ENCODE measurements around the gene FRAT1. TPM values are rescaled to one million over a fixed set of nuclear protein-coding genes. Genes with fewer than 3 reads are reported as not detected.

FRAT1 gene
- total RNA-seq, 4 donors from 2014 or later = 5.8 to 15.7 (median 10.3) TPM

GRCh38 chr10:97360705-97361536 lies 41.9 kb downstream of the FRAT1 start:
- H3K36me3 ChIP-seq = no peaks in the 10 kb centered on the region
- DNase-seq = no peak
- H3K27ac ChIP-seq = no peak overlapping the region
- H3K4me3 ChIP-seq = no peak overlapping the region
- WGBS, 2 donors (ENCODE audit: low coverage in 1 of 2) = 91 to 95% methylated on average over 4 to 11 of the region's 11 CpGs
- no peaks in the 10 kb centered on the region for H3K4me1 ChIP-seq
- H3K9me3 ChIP-seq = no peaks in the 10 kb centered on the region
- in situ Hi-C loops (cut with MboI; ENCODE audit: low pct_ligation_motif_present in 1 of 4, low pct_unique_long_range_greater_than_20kb in 1 of 4, low sequenced_read_pairs in 3 of 4) = loop anchor here in 1 of 4 donors (25.0 kb wide), 1 partner anchor 299 kb away; no protein-coding TSS in a partner anchor
- no peaks in the 10 kb centered on the region for H3K27me3 ChIP-seq
- no peak for TF ChIP-seq POLR2A (IDR thresholded peaks at IDR 0.05)
- no peak for TF ChIP-seq POLR2AphosphoS5 (IDR thresholded peaks at IDR 0.05)
- no peak for TF ChIP-seq CTCF (IDR thresholded peaks at IDR 0.05)
- no peak for TF ChIP-seq EP300 (IDR thresholded peaks at IDR 0.05; ENCODE audit: low read depth)
- intact Hi-C loops (cut with DNase I; ENCODE audit: low total_unique reads) = no loop called here

DNA sequence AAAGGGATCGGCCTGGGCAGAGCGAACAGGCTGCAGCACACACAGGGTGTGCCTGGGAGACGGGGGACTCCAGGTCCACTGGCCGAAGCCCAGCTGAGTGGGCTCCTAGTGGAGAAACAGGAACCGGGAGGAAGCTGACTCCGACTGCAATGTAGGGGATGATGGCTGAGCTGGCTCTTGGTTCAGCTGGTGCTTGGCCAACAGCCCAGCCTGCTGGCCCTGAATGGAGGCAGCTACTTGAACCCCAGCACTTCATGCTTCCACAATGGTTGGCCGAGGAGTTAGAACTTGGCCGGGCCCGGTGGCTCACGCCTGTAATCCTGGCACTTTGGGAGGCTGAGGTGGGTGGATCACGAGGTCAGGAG lies 42.4 kb downstream of the FRAT1 start:
- H3K4me1 ChIP-seq = no peaks in the 10 kb centered on the region
- no peaks in the 10 kb centered on the region for H3K9me3 ChIP-seq
- DNase-seq = no peak
- WGBS, 2 donors (ENCODE audit: low coverage in 1 of 2) = 85% methylated on average over 10 of the region's 11 CpGs; no CpG with 5 or more reads in 1 of the 2 donors
- no peaks in the 10 kb centered on the region for H3K27me3 ChIP-seq
- no peaks in the 10 kb centered on the region for H3K36me3 ChIP-seq
- intact Hi-C loops (cut with DNase I; ENCODE audit: low total_unique reads) (no loop called here), in situ Hi-C loops (cut with MboI; ENCODE audit: low pct_ligation_motif_present in 1 of 4, low pct_unique_long_range_greater_than_20kb in 1 of 4, low sequenced_read_pairs in 3 of 4) (loop anchor here in 1 of 4 donors (25.0 kb wide), 1 partner anchor 299 kb away; no protein-coding TSS in a partner anchor)
- H3K4me3 ChIP-seq = no peak overlapping the region
- H3K27ac ChIP-seq = no peak overlapping the region
- TF ChIP-seq POLR2AphosphoS5 (IDR thresholded peaks at IDR 0.05) (no peak), POLR2A (IDR thresholded peaks at IDR 0.05) (no peak), CTCF (IDR thresholded peaks at IDR 0.05) (no peak), EP300 (IDR thresholded peaks at IDR 0.05; ENCODE audit: low read depth) (no peak)

DNA sequence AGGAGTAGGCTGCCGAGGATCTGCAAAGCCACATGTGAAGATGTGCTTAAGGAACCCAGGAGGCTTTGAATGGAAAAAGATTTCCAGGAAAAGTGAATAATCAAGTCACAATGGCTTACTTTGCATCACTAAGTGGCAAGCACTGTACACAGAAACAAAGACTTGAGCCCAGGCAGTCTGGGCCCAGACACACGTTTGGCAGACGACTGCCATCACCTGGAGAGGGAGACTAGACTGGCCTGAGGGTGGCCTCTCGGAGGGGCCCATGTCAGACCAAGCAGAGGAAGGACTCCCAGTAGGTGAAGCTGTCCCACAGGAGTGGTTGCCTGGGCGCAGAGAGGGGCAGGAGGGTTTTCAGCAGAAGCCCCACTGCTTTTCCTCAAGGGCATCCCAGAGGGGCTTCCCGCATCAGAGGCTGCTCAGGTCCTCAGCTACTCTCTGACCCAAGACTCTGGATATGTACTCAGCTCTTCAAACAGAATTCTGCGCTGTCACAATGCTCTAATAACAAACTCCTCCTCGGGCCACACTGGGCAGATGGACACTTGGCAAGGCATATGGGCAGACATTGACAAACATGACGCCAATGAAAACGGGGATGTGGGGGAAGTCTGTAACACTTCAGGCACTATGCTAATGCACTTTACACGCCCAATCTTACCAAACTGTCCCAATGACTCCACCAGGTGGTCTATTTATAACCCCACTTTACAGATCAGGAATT lies 43.4 kb downstream of the FRAT1 start:
- in situ Hi-C loops (cut with MboI; ENCODE audit: low pct_ligation_motif_present in 1 of 4, low pct_unique_long_range_greater_than_20kb in 1 of 4, low sequenced_read_pairs in 3 of 4) (loop anchor here in 1 of 4 donors (25.0 kb wide), 1 partner anchor 300 kb away; no protein-coding TSS in a partner anchor), intact Hi-C loops (cut with DNase I; ENCODE audit: low total_unique reads) (no loop called here)
- Histone ChIP-seq H3K4me3 (no peak overlapping the region), H3K4me1 (no peaks in the 10 kb centered on the region), H3K9me3 (no peaks in the 10 kb centered on the region), H3K27me3 (no peaks in the 10 kb centered on the region), H3K36me3 (no peaks in the 10 kb centered on the region), H3K27ac (no peak overlapping the region)
- DNase-seq = no peak
- 79% methylated on average over 11 of the region's 11 CpGs; no CpG with 5 or more reads in 1 of the 2 donors for WGBS, 2 donors (ENCODE audit: low coverage in 1 of 2)
- TF ChIP-seq EP300 (IDR thresholded peaks at IDR 0.05; ENCODE audit: low read depth) (no peak), POLR2AphosphoS5 (IDR thresholded peaks at IDR 0.05) (no peak), POLR2A (IDR thresholded peaks at IDR 0.05) (no peak), CTCF (IDR thresholded peaks at IDR 0.05) (no peak)

- TF ChIP-seq POLR2AphosphoS5 (IDR thresholded peaks at IDR 0.05) (no peak), CTCF (IDR thresholded peaks at IDR 0.05) (no peak), EP300 (IDR thresholded peaks at IDR 0.05; ENCODE audit: low read depth) (no peak), POLR2A (IDR thresholded peaks at IDR 0.05) (no peak)
- H3K4me3 ChIP-seq = no peak overlapping the region
- no peak overlapping the region for H3K27ac ChIP-seq
- H3K27me3 ChIP-seq = no peaks in the 10 kb centered on the region
- no peak for DNase-seq
- in situ Hi-C loops (cut with MboI; ENCODE audit: low pct_ligation_motif_present in 1 of 4, low pct_unique_long_range_greater_than_20kb in 1 of 4, low sequenced_read_pairs in 3 of 4) = loop anchor here in 1 of 4 donors (25.0 kb wide), 1 partner anchor 301 kb away; no protein-coding TSS in a partner anchor
- H3K9me3 ChIP-seq = no peaks in the 10 kb centered on the region
- WGBS, 2 donors (ENCODE audit: low coverage in 1 of 2) = 96% methylated on average over 4 of the region's 4 CpGs; no CpG with 5 or more reads in 1 of the 2 donors
- H3K36me3 ChIP-seq = no peaks in the 10 kb centered on the region
- intact Hi-C loops (cut with DNase I; ENCODE audit: low total_unique reads) = no loop called here
- H3K4me1 ChIP-seq = no peaks in the 10 kb centered on the region
Measured at GRCh38 chr10:97363071-97363470, 44.0 kb downstream of the FRAT1 start.

Measured in transverse colon (tissue), 4 donors.